ENCODE results near the gene GDF10. TPM values are rescaled to one million over a fixed set of nuclear protein-coding genes. Genes with fewer than 3 reads are reported as not detected.

GDF10 gene
- polyA plus RNA-seq, 1 donor from 2014 or later = 0.66 TPM

DNA sequence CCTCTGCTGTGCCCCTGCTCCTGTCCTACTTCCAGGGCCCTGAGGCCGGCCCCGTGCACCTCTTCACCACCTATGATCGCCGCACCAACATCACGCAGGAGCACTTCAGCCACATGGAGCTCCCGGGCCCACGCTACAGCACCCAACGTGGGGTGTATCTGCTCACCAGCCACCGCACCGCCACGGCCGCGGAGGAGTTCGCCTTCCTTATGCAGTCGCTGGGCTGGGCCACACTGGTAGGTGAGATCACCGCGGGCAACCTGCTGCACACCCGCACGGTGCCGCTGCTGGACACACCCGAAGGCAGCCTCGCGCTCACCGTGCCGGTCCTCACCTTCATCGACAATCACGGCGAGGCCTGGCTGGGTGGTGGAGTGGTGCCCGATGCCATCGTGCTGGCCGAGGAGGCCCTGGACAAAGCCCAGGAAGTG, 50.0 kb downstream of the GDF10 start:
- no peak overlapping the region for H3K4me3 ChIP-seq (ENCODE audit: low read length)
- no peaks in the 10 kb centered on the region for H3K36me3 ChIP-seq (ENCODE audit: insufficient read depth, low read length)
- TF ChIP-seq MXI1 (conservative IDR thresholded peaks at IDR 0.05; ENCODE audit: poor library complexity, severe bottlenecking) (no peak), EZH2 (IDR thresholded peaks at IDR 0.05; ENCODE audit: borderline replicate concordance, insufficient read depth, low read length, poor library complexity, severe bottlenecking) (no peak), TAF1 (IDR thresholded peaks at IDR 0.05; ENCODE audit: low read depth) (no peak), RAD21 (conservative IDR thresholded peaks at IDR 0.05) (no peak), EP300 (conservative IDR thresholded peaks at IDR 0.05; ENCODE audit: poor library complexity, severe bottlenecking) (no peak), SMC3 (conservative IDR thresholded peaks at IDR 0.05; ENCODE audit: poor library complexity) (no peak), POLR2AphosphoS5 (IDR thresholded peaks at IDR 0.05) (no peak)
- TF ChIP-seq, protein P1, sequence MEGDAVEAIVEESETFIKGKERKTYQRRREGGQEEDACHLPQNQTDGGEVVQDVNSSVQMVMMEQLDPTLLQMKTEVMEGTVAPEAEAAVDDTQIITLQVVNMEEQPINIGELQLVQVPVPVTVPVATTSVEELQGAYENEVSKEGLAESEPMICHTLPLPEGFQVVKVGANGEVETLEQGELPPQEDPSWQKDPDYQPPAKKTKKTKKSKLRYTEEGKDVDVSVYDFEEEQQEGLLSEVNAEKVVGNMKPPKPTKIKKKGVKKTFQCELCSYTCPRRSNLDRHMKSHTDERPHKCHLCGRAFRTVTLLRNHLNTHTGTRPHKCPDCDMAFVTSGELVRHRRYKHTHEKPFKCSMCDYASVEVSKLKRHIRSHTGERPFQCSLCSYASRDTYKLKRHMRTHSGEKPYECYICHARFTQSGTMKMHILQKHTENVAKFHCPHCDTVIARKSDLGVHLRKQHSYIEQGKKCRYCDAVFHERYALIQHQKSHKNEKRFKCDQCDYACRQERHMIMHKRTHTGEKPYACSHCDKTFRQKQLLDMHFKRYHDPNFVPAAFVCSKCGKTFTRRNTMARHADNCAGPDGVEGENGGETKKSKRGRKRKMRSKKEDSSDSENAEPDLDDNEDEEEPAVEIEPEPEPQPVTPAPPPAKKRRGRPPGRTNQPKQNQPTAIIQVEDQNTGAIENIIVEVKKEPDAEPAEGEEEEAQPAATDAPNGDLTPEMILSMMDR (IDR thresholded peaks at IDR 0.05; ENCODE audit: poor library complexity, severe bottlenecking) = no peak
- H4K20me1 ChIP-seq (ENCODE audit: insufficient read depth) = no peaks in the 10 kb centered on the region
- no peaks in the 10 kb centered on the region for H3K9me2 ChIP-seq (ENCODE audit: insufficient read depth, low read length)
- no peaks in the 10 kb centered on the region for H3K79me2 ChIP-seq (replicated peaks; ENCODE audit: insufficient read depth, low read length)
- no peaks in the 10 kb centered on the region for H3F3A ChIP-seq (ENCODE audit: insufficient read depth, low read length, poor library complexity, severe bottlenecking)
- no peak overlapping the region for H3K4me2 ChIP-seq (ENCODE audit: low read length)
- no peak overlapping the region for H3K27ac ChIP-seq (ENCODE audit: low read length)
- H3K9me3 ChIP-seq (ENCODE audit: low read length) = no peaks in the 10 kb centered on the region
- H3K9ac ChIP-seq (ENCODE audit: low read length) = no peak overlapping the region
- no peaks in the 10 kb centered on the region for H3K27me3 ChIP-seq (ENCODE audit: insufficient read depth, low read depth, low read length)
- no peak overlapping the region for H2AFZ ChIP-seq (ENCODE audit: low read depth, low read length)

- Histone ChIP-seq H3K36me3 (ENCODE audit: insufficient read depth, low read length) (no peaks in the 10 kb centered on the region), H3K9ac (ENCODE audit: low read length) (no peak overlapping the region), H3K79me2 (replicated peaks; ENCODE audit: insufficient read depth, low read length) (no peaks in the 10 kb centered on the region), H3K9me2 (ENCODE audit: insufficient read depth, low read length) (no peaks in the 10 kb centered on the region), H4K20me1 (ENCODE audit: insufficient read depth) (no peaks in the 10 kb centered on the region), H3K4me2 (ENCODE audit: low read length) (no peak overlapping the region), H3F3A (ENCODE audit: insufficient read depth, low read length, poor library complexity, severe bottlenecking) (no peaks in the 10 kb centered on the region), H2AFZ (ENCODE audit: low read depth, low read length) (no peak overlapping the region), H3K9me3 (ENCODE audit: low read length) (no peaks in the 10 kb centered on the region), H3K27me3 (ENCODE audit: insufficient read depth, low read depth, low read length) (no peaks in the 10 kb centered on the region), H3K4me3 (ENCODE audit: low read length) (no peak overlapping the region), H3K27ac (ENCODE audit: low read length) (no peak overlapping the region)
- TF ChIP-seq, protein P1 (IDR thresholded peaks at IDR 0.05; ENCODE audit: poor library complexity, severe bottlenecking) = no peak
- TF ChIP-seq TAF1 (IDR thresholded peaks at IDR 0.05; ENCODE audit: low read depth) = no peak
- TF ChIP-seq, protein P2, sequence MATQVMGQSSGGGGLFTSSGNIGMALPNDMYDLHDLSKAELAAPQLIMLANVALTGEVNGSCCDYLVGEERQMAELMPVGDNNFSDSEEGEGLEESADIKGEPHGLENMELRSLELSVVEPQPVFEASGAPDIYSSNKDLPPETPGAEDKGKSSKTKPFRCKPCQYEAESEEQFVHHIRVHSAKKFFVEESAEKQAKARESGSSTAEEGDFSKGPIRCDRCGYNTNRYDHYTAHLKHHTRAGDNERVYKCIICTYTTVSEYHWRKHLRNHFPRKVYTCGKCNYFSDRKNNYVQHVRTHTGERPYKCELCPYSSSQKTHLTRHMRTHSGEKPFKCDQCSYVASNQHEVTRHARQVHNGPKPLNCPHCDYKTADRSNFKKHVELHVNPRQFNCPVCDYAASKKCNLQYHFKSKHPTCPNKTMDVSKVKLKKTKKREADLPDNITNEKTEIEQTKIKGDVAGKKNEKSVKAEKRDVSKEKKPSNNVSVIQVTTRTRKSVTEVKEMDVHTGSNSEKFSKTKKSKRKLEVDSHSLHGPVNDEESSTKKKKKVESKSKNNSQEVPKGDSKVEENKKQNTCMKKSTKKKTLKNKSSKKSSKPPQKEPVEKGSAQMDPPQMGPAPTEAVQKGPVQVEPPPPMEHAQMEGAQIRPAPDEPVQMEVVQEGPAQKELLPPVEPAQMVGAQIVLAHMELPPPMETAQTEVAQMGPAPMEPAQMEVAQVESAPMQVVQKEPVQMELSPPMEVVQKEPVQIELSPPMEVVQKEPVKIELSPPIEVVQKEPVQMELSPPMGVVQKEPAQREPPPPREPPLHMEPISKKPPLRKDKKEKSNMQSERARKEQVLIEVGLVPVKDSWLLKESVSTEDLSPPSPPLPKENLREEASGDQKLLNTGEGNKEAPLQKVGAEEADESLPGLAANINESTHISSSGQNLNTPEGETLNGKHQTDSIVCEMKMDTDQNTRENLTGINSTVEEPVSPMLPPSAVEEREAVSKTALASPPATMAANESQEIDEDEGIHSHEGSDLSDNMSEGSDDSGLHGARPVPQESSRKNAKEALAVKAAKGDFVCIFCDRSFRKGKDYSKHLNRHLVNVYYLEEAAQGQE (IDR thresholded peaks at IDR 0.05; ENCODE audit: borderline replicate concordance) = no peak
Measured at GRCh38 chr10:47350671-47351640, 51.0 kb downstream of the GDF10 start.

Data from neural cell (in vitro differentiated cells).